SK-N-MC (cell line): ENCODE data around the gene PTPRN2.

ENCODE experiments used
- EZH2 ChIP-seq: fragments of 200-600 bp; sonication (generic); IDR thresholded peaks from one replicate; pipeline ENCODE4 v1.6.1; 2017; ENCODE audit warnings: antibody characterized with exemption
- POLR2AphosphoS5 ChIP-seq: IDR thresholded peaks from 2 replicates; pipeline ENCODE4 v1.6.1; 2012; ENCODE audit warnings: mild to moderate bottlenecking, low read depth, low read length, borderline replicate concordance

DNA sequence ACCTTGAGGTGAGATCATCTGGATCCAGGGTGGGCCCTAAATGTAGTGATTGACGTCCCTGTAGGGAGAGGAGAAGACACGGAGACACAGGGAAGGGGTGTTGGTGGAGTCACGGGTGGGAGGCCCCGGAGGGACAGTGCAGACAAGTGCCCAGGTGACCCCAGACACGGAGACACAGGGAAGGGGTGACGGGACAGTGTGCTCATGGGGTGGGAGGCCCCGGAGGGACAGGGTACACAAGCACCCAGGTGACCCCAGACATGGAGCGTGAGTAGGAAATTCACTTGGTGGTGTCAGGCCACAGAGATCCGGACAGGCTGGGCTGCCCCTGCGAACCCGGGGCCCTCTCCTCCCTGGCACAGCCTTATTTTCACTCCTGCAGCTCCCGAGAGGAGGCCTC, 176.9 kb downstream of the PTPRN2 start:
- no peak for TF ChIP-seq EZH2
- TF ChIP-seq POLR2AphosphoS5: no peak
